K562 (cell line): ENCODE measurements around the gene SLC9A1. TPM values are rescaled to one million over a fixed set of nuclear protein-coding genes. Genes with fewer than 3 reads are reported as not detected.

Experiments used
- ATAC-seq: fragments of 200-7000 bp; cut with Tn5 transposase; 3 replicates; pipeline ENCODE4 v1.9.1; 2020; ENCODE audit warnings: moderate library complexity
- BruUV-seq: library from RNA; stranded (reverse); fragments of 400-500 nt; replicated peaks from 2 replicates; lab custom pipeline; 2021; lab: Mats Ljungman, UMichigan
- CTCF ChIA-PET: fragments of 300-600 bp; formaldehyde crosslinking; extraction: SDS; loops from one replicate; lab custom pipeline; 2021; ENCODE audit warnings: low intra/inter-chr PET ratio; lab: Yijun Ruan, JAX
- POLR2A ChIA-PET: fragments of 300-600, 350-650 bp; sonication (Branson Sonifier 250); formaldehyde crosslinking; extraction: SDS; loops from one replicate; lab custom pipeline; 2021; ENCODE audit warnings: antibody characterized with exemption, inconsistent platforms; lab: Yijun Ruan, JAX
- DNase-seq, 4 experiments: peaks; one replicate each; pipeline versions ENCODE4 v3.0.0 to v3.0.0-alpha.2; 2011 to 2018; ENCODE audit warnings: low spot score in 3 of 4, mixed read lengths in 3 of 4; ENCODE audit errors: extremely low read depth in 1 of 4
- FAIRE-seq: peaks from 2 replicates; lab custom pipeline; 2011; peaks lifted over from hg19 to GRCh38; lab: Jason Lieb, UNC
- H2AFZ ChIP-seq: 2 replicates; pipeline ENCODE4 v1.6.0; 2011; ENCODE audit warnings: low read depth, low read length, control low read depth, inconsistent platforms
- H3K27ac ChIP-seq: fragments of 200-600 bp; 3 replicates; pipeline ENCODE4 v1.8.0; 2011; ENCODE audit warnings: low read depth, mild to moderate bottlenecking, control low read depth, inconsistent platforms, low read length, moderate library complexity, mixed read lengths; ENCODE audit errors: extremely low read depth
- H3K27me3 ChIP-seq, 2 experiments: fragments of 300-600 bp in 1 of 2; 2 replicates in 1 of 2; 3 replicates in 1 of 2; pipeline versions ENCODE4 v1.6.0 to v1.8.0; 2011; ENCODE audit warnings: inconsistent platforms in 2 of 2, low read length in 2 of 2, mild to moderate bottlenecking in 1 of 2, mixed read lengths in 1 of 2, moderate library complexity in 1 of 2; ENCODE audit not compliant: control insufficient read depth in 2 of 2, insufficient read depth in 2 of 2
- H3K36me3 ChIP-seq: fragments of 300-600 bp; 3 replicates; pipeline ENCODE4 v1.8.0; 2011; ENCODE audit warnings: mild to moderate bottlenecking, low read length, inconsistent platforms; ENCODE audit not compliant: control insufficient read depth, insufficient read depth
- H3K4me1 ChIP-seq, 2 experiments: fragments of 200-600 bp in 1 of 2; replicated peaks in 1 of 2; 2 replicates in 1 of 2; 3 replicates in 1 of 2; pipeline versions ENCODE4 v1.5.1 to v1.8.0; 2011; ENCODE audit warnings: inconsistent platforms in 2 of 2, low read length in 2 of 2, mild to moderate bottlenecking in 1 of 2, mixed read lengths in 1 of 2, moderate library complexity in 1 of 2; ENCODE audit not compliant: control insufficient read depth in 2 of 2, insufficient read depth in 2 of 2
- H3K4me2 ChIP-seq: 2 replicates; pipeline ENCODE4 v1.6.1; 2011; ENCODE audit warnings: low read length, control low read depth, inconsistent platforms, mixed read lengths; ENCODE audit not compliant: insufficient read depth
- H3K4me3 ChIP-seq: fragments of 200-600 bp; sonication (generic), shearing (Covaris generic); 2 replicates; pipeline ENCODE4 v1.5.1; 2016; ENCODE audit warnings: control low read depth, inconsistent platforms
- H3K79me2 ChIP-seq: fragments of 200-600 bp; 3 replicates; pipeline ENCODE4 v1.8.0; 2011; ENCODE audit warnings: low read length, inconsistent platforms; ENCODE audit not compliant: control insufficient read depth, insufficient read depth
- H3K9ac ChIP-seq, 2 experiments: 2 replicates each; pipeline versions ENCODE4 v1.6.0 to v1.6.1; 2011; ENCODE audit warnings: low read depth in 2 of 2, low read length in 2 of 2, control low read depth in 1 of 2, inconsistent platforms in 1 of 2, mild to moderate bottlenecking in 1 of 2, mixed read lengths in 1 of 2; ENCODE audit not compliant: insufficient read depth in 1 of 2
- H3K9me1 ChIP-seq: one replicate; pipeline ENCODE4 v1.6.0; 2011; ENCODE audit warnings: inconsistent platforms, mild to moderate bottlenecking, low read length, moderate library complexity; ENCODE audit not compliant: control insufficient read depth, insufficient read depth
- H3K9me3 ChIP-seq: replicated peaks from 2 replicates; pipeline ENCODE4 v1.5.1; 2011; ENCODE audit warnings: low read depth, low read length, inconsistent platforms; ENCODE audit not compliant: control insufficient read depth, insufficient read depth
- H4K20me1 ChIP-seq: replicated peaks from 2 replicates; pipeline ENCODE4 v1.6.1; 2011; ENCODE audit warnings: low read length, inconsistent platforms, mixed read lengths; ENCODE audit not compliant: control insufficient read depth, insufficient read depth
- ATF3 ChIP-seq, 2 experiments: fragments of 450-650 bp in 1 of 2; sonication (generic) in 1 of 2; formaldehyde crosslinking in 1 of 2; IDR thresholded peaks in 1 of 2; conservative IDR thresholded peaks in 1 of 2; 2 replicates each; pipeline versions ENCODE4 v1.6.1 to v1.8.1; 2016 to 2023; ENCODE audit warnings: mild to moderate bottlenecking in 2 of 2, moderate library complexity in 2 of 2, inconsistent platforms in 1 of 2, missing genetic modification reagents in 1 of 2
- BRD4 ChIP-seq: fragments of 200-600 bp; sonication (generic); IDR thresholded peaks from 2 replicates; pipeline ENCODE4 v1.6.1; 2017; ENCODE audit warnings: inconsistent platforms
- CBX3 ChIP-seq, 2 experiments: IDR thresholded peaks; 1 replicate in 1 of 2; 2 replicates in 1 of 2; pipeline ENCODE4 v1.6.1; 2012; ENCODE audit warnings: inconsistent platforms in 2 of 2, low read length in 2 of 2, borderline replicate concordance in 1 of 2, control low read depth in 1 of 2
- DMBX1 ChIP-seq: fragments of 250-450 bp; sonication (Bioruptor Pico); IDR thresholded peaks from 2 replicates; pipeline ENCODE4 v1.8.0; 2022; ENCODE audit warnings: inconsistent platforms, mild to moderate bottlenecking, moderate library complexity, borderline replicate concordance
- FIP1L1 ChIP-seq: fragments of 200-400 bp; formaldehyde crosslinking; IDR thresholded peaks from 2 replicates; pipeline ENCODE4 v1.6.1; 2018; ENCODE audit warnings: mild to moderate bottlenecking, low read depth, low read length; ENCODE audit not compliant: poor library complexity, severe bottlenecking
- HNRNPK ChIP-seq: fragments of 200-400 bp; formaldehyde crosslinking; IDR thresholded peaks from one replicate; pipeline ENCODE4 v1.6.1; 2018; ENCODE audit warnings: mild to moderate bottlenecking, low read depth, low read length; ENCODE audit not compliant: poor library complexity, severe bottlenecking
- KHSRP ChIP-seq: fragments of 450-650 bp; IDR thresholded peaks from 2 replicates; pipeline ENCODE4 v1.6.1; 2017
- SUPT5H ChIP-seq: fragments of 450-650 bp; IDR thresholded peaks from 2 replicates; pipeline ENCODE4 v1.6.1; 2016
- TCF3 ChIP-seq: sonication (generic); formaldehyde crosslinking; IDR thresholded peaks from 2 replicates; pipeline ENCODE4 v1.4.0; 2020; ENCODE audit warnings: mild to moderate bottlenecking, missing genetic modification reagents
- UBTF ChIP-seq, 2 experiments: IDR thresholded peaks; 2 replicates each; pipeline ENCODE4 v1.6.1; 2012; ENCODE audit warnings: improper control_type of control experiment in 2 of 2, low read depth in 2 of 2, low read length in 2 of 2, borderline replicate concordance in 1 of 2
- ZNF431 ChIP-seq: sonication (generic); formaldehyde crosslinking; IDR thresholded peaks from 2 replicates; pipeline ENCODE4 v1.8.0; 2022; ENCODE audit warnings: mild to moderate bottlenecking, missing genetic modification reagents
- ZNF584 ChIP-seq: fragments of 200-800 bp; sonication (Bioruptor generic); IDR thresholded peaks from 2 replicates; pipeline ENCODE4 v1.6.1; 2016; ENCODE audit warnings: low read depth, mild to moderate bottlenecking, missing genetic modification characterization, missing compliant biosample characterization
- ZNF785 ChIP-seq: fragments of 250-450 bp; sonication (Bioruptor Pico); IDR thresholded peaks from 2 replicates; pipeline ENCODE4 v1.4.0; 2020; ENCODE audit warnings: mild to moderate bottlenecking
- WGBS: fragments of 100-300 bp; shearing (Covaris generic); methylation state at CpG from one replicate; pipeline ENCODE4 v1.1.6; 2016; ENCODE audit warnings: low coverage, mixed read lengths; ENCODE audit not compliant: insufficient coverage; ENCODE audit errors: missing lambda C conversion rate; 5-methylcytosine and 5-hydroxymethylcytosine counted together
- in situ Hi-C: fragments of 300-500 bp; cut with MboI; formaldehyde crosslinking; loops from 4 replicates; pipeline ENCODE4 v1.15.0; 2018; ENCODE audit warnings: inconsistent platforms, mixed read lengths
- intact Hi-C: fragments of 100-400 bp; cut with micrococcal nuclease; formaldehyde crosslinking; loops from 2 replicates; pipeline ENCODE4 v1.14.2; 2022
- polyA plus RNA-seq, 8 experiments: library from polyadenylated mRNA; depleted of rRNA in 4 of 8; stranded (reverse) in 5 of 8; unstranded in 3 of 8; fragments of >200 nt; fragmentation: Nextera tagmentation in 2 of 8; fragmentation: Illumina TruSeq in 1 of 8; extraction: Ambion mirVana in 2 of 8; extraction: Trizol in 1 of 8; gene quantifications; 2 replicates each; pipeline versions ENCODE4 v1.2.1 to v1.2.3, GENCODE V29; 2011 to 2014; ENCODE audit warnings: inconsistent platforms in 1 of 8, missing spikeins in 1 of 8
- total RNA-seq, 7 experiments: library from RNA; depleted of rRNA in 6 of 7; stranded (reverse); fragments of >200 nt in 6 of 7; fragmentation: Illumina TruSeq in 2 of 7; extraction: Trizol in 2 of 7; gene quantifications; 2 replicates each; pipeline versions ENCODE4 v1.2.1 to v1.2.3, GENCODE V29; 2011 to 2021; ENCODE audit warnings: low replicate concordance in 1 of 7
- TF ChIP-seq, protein P1 (sequence below), 2 experiments: fragments of 200-800 bp in 1 of 2; sonication (Bioruptor generic) in 1 of 2; sonication (generic) in 1 of 2; formaldehyde crosslinking in 1 of 2; IDR thresholded peaks in 1 of 2; conservative IDR thresholded peaks in 1 of 2; 2 replicates each; pipeline versions ENCODE4 v1.5.0 to v1.6.1; 2016 to 2020; ENCODE audit warnings: missing compliant biosample characterization in 1 of 2, missing genetic modification characterization in 1 of 2, missing genetic modification reagents in 1 of 2
- TF ChIP-seq, protein P2 (sequence below): fragments of 450-650 bp; IDR thresholded peaks from 2 replicates; pipeline ENCODE4 v1.7.0; 2016; ENCODE audit warnings: borderline replicate concordance

SLC9A1 gene
- total and polyA plus RNA-seq, 9 of the 15 experiments (the other 6 are each of a cell fraction or from before 2014, with no cell fraction given): 0.59 to 14.4 (median 2.0) TPM

GRCh38 chr1:27133991-27134390, 20.9 kb downstream of the SLC9A1 start:
- Histone ChIP-seq H4K20me1 (no peaks in the 10 kb centered on the region; the same call in 1 of the 2 replicates), H3K36me3 (peaks cover 8% of the 10 kb centered on the region; the same call in 1 of the 3 replicates), H3K4me1 (peaks cover 33 to 36% of the 10 kb centered on the region in 2 experiments), H3K9ac (peak overlapping the region in 1 of 2 experiments; percentile 41; a peak in 1 of 4 replicates), H3K9me1 (peaks cover 16% of the 10 kb centered on the region), H2AFZ (no peak overlapping the region), H3K79me2 (no peaks in the 10 kb centered on the region; the same call in 2 of the 3 replicates), H3K27me3 (no peaks in the 10 kb centered on the region), H3K4me2 (no peak overlapping the region), H3K27ac (no peak overlapping the region), H3K9me3 (no peaks in the 10 kb centered on the region), H3K4me3 (no peak overlapping the region)
- no peak; the same call in 2 of the 3 replicates for ATAC-seq
- 48% methylated on average over 6 of the region's 6 CpGs for WGBS
- ChIA-PET POLR2A (interaction anchor here (0.8 to 15.5 kb wide), 7 partner anchors 9 to 101 kb away, joined by 3 to 380 read pairs (median 7); partner anchors contain the start of gene SLC9A1), CTCF (no interaction called here)
- in situ Hi-C loops (no loop called here), intact Hi-C loops (no loop called here)
- DNase-seq: no peak
- BruUV-seq: no TSS peak
- FAIRE-seq: no peak
- TF ChIP-seq ZNF584 (CRISPR knock-in tag): no peak
- TF ChIP-seq ATF3 (IDR thresholded peaks at IDR 0.05): no peak
- TF ChIP-seq ATF3 (CRISPR knock-in tag; conservative IDR thresholded peaks at IDR 0.05): no peak
- TF ChIP-seq, protein P1, sequence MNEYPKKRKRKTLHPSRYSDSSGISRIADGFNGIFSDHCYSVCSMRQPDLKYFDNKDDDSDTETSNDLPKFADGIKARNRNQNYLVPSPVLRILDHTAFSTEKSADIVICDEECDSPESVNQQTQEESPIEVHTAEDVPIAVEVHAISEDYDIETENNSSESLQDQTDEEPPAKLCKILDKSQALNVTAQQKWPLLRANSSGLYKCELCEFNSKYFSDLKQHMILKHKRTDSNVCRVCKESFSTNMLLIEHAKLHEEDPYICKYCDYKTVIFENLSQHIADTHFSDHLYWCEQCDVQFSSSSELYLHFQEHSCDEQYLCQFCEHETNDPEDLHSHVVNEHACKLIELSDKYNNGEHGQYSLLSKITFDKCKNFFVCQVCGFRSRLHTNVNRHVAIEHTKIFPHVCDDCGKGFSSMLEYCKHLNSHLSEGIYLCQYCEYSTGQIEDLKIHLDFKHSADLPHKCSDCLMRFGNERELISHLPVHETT (CRISPR knock-in tag; conservative IDR thresholded peaks at IDR 0.05 in 1 of 2, IDR thresholded peaks at IDR 0.05 in 1 of 2): no peak
- TF ChIP-seq UBTF (IDR thresholded peaks at IDR 0.05; ENCODE audit: borderline replicate concordance in 1 of 2, low read depth in 2 of 2, low read length in 2 of 2): no peak
- no peak for TF ChIP-seq BRD4
- no peak for TF ChIP-seq FIP1L1
- TF ChIP-seq ZNF785 (CRISPR knock-in tag): no peak
- no peak for TF ChIP-seq TCF3 (CRISPR knock-in tag)
- no peak for TF ChIP-seq KHSRP
- no peak for TF ChIP-seq HNRNPK
- TF ChIP-seq, protein P2, sequence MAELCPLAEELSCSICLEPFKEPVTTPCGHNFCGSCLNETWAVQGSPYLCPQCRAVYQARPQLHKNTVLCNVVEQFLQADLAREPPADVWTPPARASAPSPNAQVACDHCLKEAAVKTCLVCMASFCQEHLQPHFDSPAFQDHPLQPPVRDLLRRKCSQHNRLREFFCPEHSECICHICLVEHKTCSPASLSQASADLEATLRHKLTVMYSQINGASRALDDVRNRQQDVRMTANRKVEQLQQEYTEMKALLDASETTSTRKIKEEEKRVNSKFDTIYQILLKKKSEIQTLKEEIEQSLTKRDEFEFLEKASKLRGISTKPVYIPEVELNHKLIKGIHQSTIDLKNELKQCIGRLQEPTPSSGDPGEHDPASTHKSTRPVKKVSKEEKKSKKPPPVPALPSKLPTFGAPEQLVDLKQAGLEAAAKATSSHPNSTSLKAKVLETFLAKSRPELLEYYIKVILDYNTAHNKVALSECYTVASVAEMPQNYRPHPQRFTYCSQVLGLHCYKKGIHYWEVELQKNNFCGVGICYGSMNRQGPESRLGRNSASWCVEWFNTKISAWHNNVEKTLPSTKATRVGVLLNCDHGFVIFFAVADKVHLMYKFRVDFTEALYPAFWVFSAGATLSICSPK: no peak
- TF ChIP-seq ZNF431 (CRISPR knock-in tag): no peak
- no peak for TF ChIP-seq CBX3 (IDR thresholded peaks at IDR 0.05; ENCODE audit: borderline replicate concordance in 1 of 2, low read length in 2 of 2)
- TF ChIP-seq DMBX1 (CRISPR knock-in tag): no peak
- TF ChIP-seq SUPT5H: no peak
